SK-N-SH treated with all-trans-retinoic acid at 6 μM for 48 hours (cell line): ENCODE results near the gene ACACB.
A peak's percentile ranks its signal among the peaks of the same experiment; 100 is the strongest.

Experiments
- ATAC-seq: fragments of 200-7000 bp; cut with Tn5 transposase; 3 replicates; pipeline ENCODE4 v1.9.1; 2020; ENCODE audit warnings: mild to moderate bottlenecking, moderate library complexity
- ARNTL ChIP-seq: fragments of 450-650 bp; formaldehyde crosslinking; IDR thresholded peaks from 2 replicates; pipeline ENCODE4 v1.5.0; 2020; ENCODE audit warnings: low read depth, mild to moderate bottlenecking, moderate library complexity, borderline replicate concordance
- BACH2 ChIP-seq: fragments of 250-450 bp; sonication (Bioruptor Pico); IDR thresholded peaks from 2 replicates; pipeline ENCODE4 v1.9.0; 2021; ENCODE audit warnings: mild to moderate bottlenecking, borderline replicate concordance
- CSDC2 ChIP-seq: fragments of 250-450 bp; sonication (Bioruptor Pico); IDR thresholded peaks from 2 replicates; pipeline ENCODE4 v1.5.0; 2020; ENCODE audit warnings: mild to moderate bottlenecking, moderate library complexity
- CSRNP3 ChIP-seq: fragments of 250-450 bp; sonication (Bioruptor Pico); IDR thresholded peaks from 2 replicates; pipeline ENCODE4 v1.5.1; 2021; ENCODE audit warnings: mild to moderate bottlenecking, moderate library complexity
- ISL1 ChIP-seq: fragments of 250-450 bp; sonication (Bioruptor Pico); IDR thresholded peaks from 2 replicates; pipeline ENCODE4 v2.1.2; 2022; ENCODE audit warnings: mild to moderate bottlenecking, moderate library complexity
- OSR1 ChIP-seq: fragments of 250-450 bp; sonication (Bioruptor Pico); IDR thresholded peaks from 2 replicates; pipeline ENCODE4 v1.8.0; 2022; ENCODE audit warnings: moderate library complexity, mild to moderate bottlenecking, inconsistent platforms
- POU6F1 ChIP-seq: fragments of 250-450 bp; sonication (Bioruptor Pico); IDR thresholded peaks from 2 replicates; pipeline ENCODE4 v1.8.0; 2021; ENCODE audit warnings: low read depth, mild to moderate bottlenecking, moderate library complexity, borderline replicate concordance
- PPARA ChIP-seq: fragments of 250-450 bp; sonication (Bioruptor Pico); IDR thresholded peaks from 2 replicates; pipeline ENCODE4 v1.5.0; 2020; ENCODE audit warnings: mild to moderate bottlenecking, borderline replicate concordance
- SNAI2 ChIP-seq: fragments of 250-450 bp; sonication (Bioruptor Pico); IDR thresholded peaks from 2 replicates; pipeline ENCODE4 v1.5.0; 2020; ENCODE audit warnings: mild to moderate bottlenecking, moderate library complexity
- TCF4 ChIP-seq: fragments of 250-450 bp; sonication (Bioruptor Pico); IDR thresholded peaks from 2 replicates; pipeline ENCODE4 v1.8.0; 2021; ENCODE audit warnings: mild to moderate bottlenecking, moderate library complexity, borderline replicate concordance
- TSHZ2 ChIP-seq: fragments of 250-450 bp; sonication (Bioruptor Pico); IDR thresholded peaks from 2 replicates; pipeline ENCODE4 v1.5.0; 2020; ENCODE audit warnings: mild to moderate bottlenecking, moderate library complexity
- ZFP3 ChIP-seq: fragments of 250-450 bp; sonication (Bioruptor Pico); IDR thresholded peaks from 2 replicates; pipeline ENCODE4 v1.5.0; 2020; ENCODE audit warnings: mild to moderate bottlenecking, moderate library complexity
- ZFP30 ChIP-seq: fragments of 450-650 bp; formaldehyde crosslinking; IDR thresholded peaks from 2 replicates; pipeline ENCODE4 v1.5.0; 2022; ENCODE audit warnings: mild to moderate bottlenecking, moderate library complexity
- ZNF70 ChIP-seq: fragments of 450-650 bp; formaldehyde crosslinking; IDR thresholded peaks from 2 replicates; pipeline ENCODE4 v1.5.0; 2020; ENCODE audit warnings: mild to moderate bottlenecking, moderate library complexity
- ZNF8 ChIP-seq: fragments of 450-650 bp; formaldehyde crosslinking; IDR thresholded peaks from 2 replicates; pipeline ENCODE4 v1.5.0; 2020; ENCODE audit warnings: mild to moderate bottlenecking, moderate library complexity
- TF ChIP-seq, protein P1 (sequence below): fragments of 250-450 bp; sonication (Bioruptor Pico); IDR thresholded peaks from 2 replicates; pipeline ENCODE4 v1.5.1; 2020; ENCODE audit warnings: low read depth, mild to moderate bottlenecking, moderate library complexity
- TF ChIP-seq, protein P2 (sequence below): fragments of 250-450 bp; sonication (Bioruptor Pico); IDR thresholded peaks from 2 replicates; pipeline ENCODE4 v1.8.0; 2020; ENCODE audit warnings: mild to moderate bottlenecking, moderate library complexity, borderline replicate concordance

The ACACB gene

GRCh38 chr12:109269428-109269827 lies 153.0 kb downstream of the ACACB start (continued):
- no peak for TF ChIP-seq PPARA (CRISPR knock-in tag)

- TF ChIP-seq BACH2 (CRISPR knock-in tag) = no peak
- TF ChIP-seq ZFP30 (CRISPR knock-in tag) = no peak
- no peak for TF ChIP-seq POU6F1
- TF ChIP-seq TSHZ2 (CRISPR knock-in tag) = no peak
- no peak for TF ChIP-seq SNAI2
- no peak for TF ChIP-seq ISL1 (CRISPR knock-in tag)
- no peak for TF ChIP-seq OSR1 (CRISPR knock-in tag)
- no peak for TF ChIP-seq ZNF70
- TF ChIP-seq, protein P1, sequence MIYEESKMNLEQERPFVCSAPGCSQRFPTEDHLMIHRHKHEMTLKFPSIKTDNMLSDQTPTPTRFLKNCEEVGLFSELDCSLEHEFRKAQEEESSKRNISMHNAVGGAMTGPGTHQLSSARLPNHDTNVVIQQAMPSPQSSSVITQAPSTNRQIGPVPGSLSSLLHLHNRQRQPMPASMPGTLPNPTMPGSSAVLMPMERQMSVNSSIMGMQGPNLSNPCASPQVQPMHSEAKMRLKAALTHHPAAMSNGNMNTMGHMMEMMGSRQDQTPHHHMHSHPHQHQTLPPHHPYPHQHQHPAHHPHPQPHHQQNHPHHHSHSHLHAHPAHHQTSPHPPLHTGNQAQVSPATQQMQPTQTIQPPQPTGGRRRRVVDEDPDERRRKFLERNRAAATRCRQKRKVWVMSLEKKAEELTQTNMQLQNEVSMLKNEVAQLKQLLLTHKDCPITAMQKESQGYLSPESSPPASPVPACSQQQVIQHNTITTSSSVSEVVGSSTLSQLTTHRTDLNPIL (CRISPR knock-in tag) = no peak
- TF ChIP-seq, protein P2, sequence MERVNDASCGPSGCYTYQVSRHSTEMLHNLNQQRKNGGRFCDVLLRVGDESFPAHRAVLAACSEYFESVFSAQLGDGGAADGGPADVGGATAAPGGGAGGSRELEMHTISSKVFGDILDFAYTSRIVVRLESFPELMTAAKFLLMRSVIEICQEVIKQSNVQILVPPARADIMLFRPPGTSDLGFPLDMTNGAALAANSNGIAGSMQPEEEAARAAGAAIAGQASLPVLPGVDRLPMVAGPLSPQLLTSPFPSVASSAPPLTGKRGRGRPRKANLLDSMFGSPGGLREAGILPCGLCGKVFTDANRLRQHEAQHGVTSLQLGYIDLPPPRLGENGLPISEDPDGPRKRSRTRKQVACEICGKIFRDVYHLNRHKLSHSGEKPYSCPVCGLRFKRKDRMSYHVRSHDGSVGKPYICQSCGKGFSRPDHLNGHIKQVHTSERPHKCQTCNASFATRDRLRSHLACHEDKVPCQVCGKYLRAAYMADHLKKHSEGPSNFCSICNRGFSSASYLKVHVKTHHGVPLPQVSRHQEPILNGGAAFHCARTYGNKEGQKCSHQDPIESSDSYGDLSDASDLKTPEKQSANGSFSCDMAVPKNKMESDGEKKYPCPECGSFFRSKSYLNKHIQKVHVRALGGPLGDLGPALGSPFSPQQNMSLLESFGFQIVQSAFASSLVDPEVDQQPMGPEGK = no peak
- no peak for TF ChIP-seq ZFP3 (CRISPR knock-in tag)
- no peak for TF ChIP-seq ZNF8 (CRISPR knock-in tag)
- no peak for TF ChIP-seq CSRNP3 (CRISPR knock-in tag)
- no peak for TF ChIP-seq ARNTL (CRISPR knock-in tag)
- no peak for ATAC-seq
Measured at GRCh38 chr12:109270494-109270893, 154.1 kb downstream of the ACACB start.

DNA sequence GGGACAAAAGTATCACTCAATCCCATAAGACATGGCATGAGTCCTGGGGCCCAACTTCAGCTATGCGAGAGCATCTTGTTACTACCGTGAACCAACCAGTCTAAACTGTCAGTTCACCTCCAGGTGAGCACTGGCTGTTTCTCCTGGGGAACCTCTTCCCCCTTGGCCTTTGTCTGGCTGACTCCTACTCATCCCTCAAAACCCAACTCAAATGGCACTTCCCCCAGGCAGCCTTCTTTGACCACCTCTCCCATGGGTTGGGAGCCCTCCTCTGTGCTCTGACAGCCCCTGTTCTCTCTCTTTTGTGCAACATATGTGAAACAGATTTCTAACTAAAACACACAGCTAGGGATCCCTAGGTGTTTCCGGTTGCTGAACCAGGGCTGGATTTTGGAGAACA lies 155.0 kb downstream of the ACACB start:
- TF ChIP-seq ZNF70 (no peak), ZFP3 (CRISPR knock-in tag) (peak; percentile 90), ARNTL (CRISPR knock-in tag) (no peak), CSDC2 (no peak)
- no peak for ATAC-seq

- no peak for ATAC-seq
Measured at GRCh38 chr12:109273354-109273753, 157.0 kb downstream of the ACACB start.

More at GRCh38 chr12:109273354-109273753, 157.0 kb downstream of the ACACB start:
- TF ChIP-seq, protein P2 = no peak
- TF ChIP-seq SNAI2 (no peak), BACH2 (CRISPR knock-in tag) (no peak), ZNF8 (CRISPR knock-in tag) (no peak), PPARA (CRISPR knock-in tag) (no peak), CSRNP3 (CRISPR knock-in tag) (no peak), ZNF70 (no peak), ZFP30 (CRISPR knock-in tag) (no peak), ISL1 (CRISPR knock-in tag) (no peak), POU6F1 (no peak), TCF4 (CRISPR knock-in tag) (no peak)
- TF ChIP-seq, protein P1 (CRISPR knock-in tag) = no peak
